Ascending aorta (tissue), 2 donors: Measurements from ENCODE around the gene MYMX. TPM values are rescaled to one million over a fixed set of nuclear protein-coding genes. Genes with fewer than 3 reads are reported as not detected.

ENCODE experiments used
- DNase-seq, 2 donors: peaks; one replicate each; pipeline ENCODE4 v3.0.0-alpha.2; 2019; ENCODE audit warnings: low spot score in 2 of 2
- H3K27ac ChIP-seq, 2 donors: fragments of 200-600 bp; sonication (generic); one replicate each; pipeline ENCODE4 v1.5.1; 2016 to 2017; ENCODE audit warnings: mild to moderate bottlenecking in 1 of 2
- H3K27me3 ChIP-seq: fragments of 200-600 bp; sonication (generic); one replicate; pipeline ENCODE4 v1.5.1; 2017
- H3K36me3 ChIP-seq, 2 donors: fragments of 200-600 bp; sonication (generic); one replicate each; pipeline ENCODE4 v1.5.1; 2016
- H3K4me1 ChIP-seq, 2 donors: fragments of 200-600 bp; sonication (generic); one replicate each; pipeline ENCODE4 v1.5.1; 2016 to 2017; ENCODE audit warnings: mild to moderate bottlenecking in 1 of 2
- H3K4me3 ChIP-seq, 2 donors: fragments of 200-600 bp; sonication (generic); one replicate each; pipeline ENCODE4 v1.5.1; 2016 to 2017; ENCODE audit warnings: mild to moderate bottlenecking in 1 of 2
- H3K9me3 ChIP-seq, 2 donors: fragments of 200-600 bp; sonication (generic); one replicate each; pipeline ENCODE4 v1.5.1; 2016
- intact Hi-C: fragments of 100-400 bp; cut with DNase I; formaldehyde crosslinking; loops from one replicate; pipeline ENCODE4 v1.15.1; 2023
- total RNA-seq: library from RNA; depleted of rRNA; stranded (reverse); fragments of >200 nt; gene quantifications from one replicate; pipeline ENCODE4 v1.1.0, GENCODE V29; 2016
- TF ChIP-seq, protein P1 (sequence below), 3 experiments: fragments of 200-600 bp in 2 of 3; fragments of 450-650 bp in 1 of 3; sonication (generic) in 2 of 3; IDR thresholded peaks; one replicate each; pipeline ENCODE4 v1.5.1; 2016 to 2019; ENCODE audit warnings: antibody characterized with exemption in 3 of 3, mild to moderate bottlenecking in 1 of 3, moderate library complexity in 1 of 3

Gene MYMX
- total RNA-seq, 1 donor from 2014 or later = 13.9 TPM

DNA sequence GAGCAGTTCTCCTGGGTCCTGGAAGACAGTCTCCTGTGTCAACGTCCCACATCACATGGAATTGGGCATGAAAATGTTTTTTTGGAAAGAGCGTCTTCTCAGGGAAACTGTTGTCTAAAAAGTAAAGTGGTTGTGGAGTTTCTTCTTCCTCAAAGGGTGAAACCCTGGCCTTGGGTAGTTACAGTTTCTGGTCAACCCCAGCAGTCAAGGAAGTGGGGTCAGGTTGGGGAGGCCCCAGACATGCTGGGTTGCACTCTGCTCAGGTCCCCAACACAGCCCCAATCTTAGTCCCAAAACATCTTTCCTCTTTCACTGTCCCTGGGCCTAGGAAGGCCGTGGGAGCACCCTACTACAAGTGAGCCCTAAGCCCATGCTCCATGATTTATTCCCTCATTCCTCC lies 49.6 kb downstream of the MYMX start:
- peaks cover 6% of the 10 kb centered on the region for H3K27me3 ChIP-seq
- no peaks in the 10 kb centered on the region for H3K9me3 ChIP-seq
- DNase-seq = no peak
- H3K4me1 ChIP-seq = peaks cover 17 to 29% of the 10 kb centered on the region in 2 donors
- no peak overlapping the region for H3K4me3 ChIP-seq
- no peak overlapping the region for H3K27ac ChIP-seq
- intact Hi-C loops = loop anchor here (5.0 kb wide), 3 partner anchors 46 to 191 kb away; partner anchors contain the start of genes AARS2 and CDC5L
- no peaks in the 10 kb centered on the region for H3K36me3 ChIP-seq
- TF ChIP-seq, protein P1, sequence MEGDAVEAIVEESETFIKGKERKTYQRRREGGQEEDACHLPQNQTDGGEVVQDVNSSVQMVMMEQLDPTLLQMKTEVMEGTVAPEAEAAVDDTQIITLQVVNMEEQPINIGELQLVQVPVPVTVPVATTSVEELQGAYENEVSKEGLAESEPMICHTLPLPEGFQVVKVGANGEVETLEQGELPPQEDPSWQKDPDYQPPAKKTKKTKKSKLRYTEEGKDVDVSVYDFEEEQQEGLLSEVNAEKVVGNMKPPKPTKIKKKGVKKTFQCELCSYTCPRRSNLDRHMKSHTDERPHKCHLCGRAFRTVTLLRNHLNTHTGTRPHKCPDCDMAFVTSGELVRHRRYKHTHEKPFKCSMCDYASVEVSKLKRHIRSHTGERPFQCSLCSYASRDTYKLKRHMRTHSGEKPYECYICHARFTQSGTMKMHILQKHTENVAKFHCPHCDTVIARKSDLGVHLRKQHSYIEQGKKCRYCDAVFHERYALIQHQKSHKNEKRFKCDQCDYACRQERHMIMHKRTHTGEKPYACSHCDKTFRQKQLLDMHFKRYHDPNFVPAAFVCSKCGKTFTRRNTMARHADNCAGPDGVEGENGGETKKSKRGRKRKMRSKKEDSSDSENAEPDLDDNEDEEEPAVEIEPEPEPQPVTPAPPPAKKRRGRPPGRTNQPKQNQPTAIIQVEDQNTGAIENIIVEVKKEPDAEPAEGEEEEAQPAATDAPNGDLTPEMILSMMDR (IDR thresholded peaks at IDR 0.05) = no peak

DNA sequence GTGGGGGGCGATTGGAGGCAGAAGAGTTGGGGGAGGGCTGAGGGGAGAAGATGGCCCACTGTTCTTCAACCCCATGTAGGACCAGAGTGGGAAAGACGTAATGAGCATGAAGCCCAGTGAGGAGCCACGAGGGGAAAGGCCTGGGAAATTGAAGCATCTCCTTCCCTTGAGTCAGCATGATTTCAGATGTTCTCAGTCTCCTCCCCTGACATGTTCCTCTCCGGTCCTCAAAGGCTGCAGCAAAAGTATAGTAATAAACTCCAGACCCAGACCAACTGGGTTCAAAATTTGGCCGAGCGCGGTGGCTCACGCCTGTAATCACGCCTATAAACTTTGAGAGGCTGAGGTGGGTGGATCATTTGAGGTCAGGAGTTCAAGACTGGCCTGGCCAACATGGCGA lies 50.5 kb downstream of the MYMX start:
- H3K4me3 ChIP-seq = no peak overlapping the region
- no peak overlapping the region for H3K27ac ChIP-seq
- DNase-seq = no peak
- intact Hi-C loops = loop anchor here (5.0 kb wide), 3 partner anchors 45 to 190 kb away; partner anchors contain the start of genes AARS2 and CDC5L
- no peaks in the 10 kb centered on the region for H3K36me3 ChIP-seq
- TF ChIP-seq, protein P1 (IDR thresholded peaks at IDR 0.05) = no peak
- H3K27me3 ChIP-seq = peaks cover 9% of the 10 kb centered on the region
- peaks cover 17 to 26% of the 10 kb centered on the region in 2 donors for H3K4me1 ChIP-seq
- no peaks in the 10 kb centered on the region for H3K9me3 ChIP-seq

Other genes with a start within 250 kb of the MYMX start
- 61.8 TPM for gene MRPL14, start 89.5 kb upstream of the MYMX start, total RNA-seq
- gene TMEM63B, start 89.4 kb upstream of the MYMX start, total RNA-seq = 9.6 TPM
- gene CAPN11, start 58.1 kb upstream of the MYMX start, total RNA-seq = 0.43 TPM
- gene SLC29A1, start 6.7 kb downstream of the MYMX start, total RNA-seq = 224 TPM
- 354 TPM for gene HSP90AB1, start 30.2 kb downstream of the MYMX start, total RNA-seq
- 9.9 TPM for gene SLC35B2, start 40.6 kb downstream of the MYMX start, total RNA-seq
- gene NFKBIE, start 48.6 kb downstream of the MYMX start, total RNA-seq = 1.9 TPM
- gene TMEM151B, start 53.5 kb downstream of the MYMX start, total RNA-seq = not detected
- gene AARS2, start 96.4 kb downstream of the MYMX start, total RNA-seq = 4.5 TPM
- gene SPATS1, start 125.7 kb downstream of the MYMX start, total RNA-seq = not detected
- 10.9 TPM for gene CDC5L, start 170.8 kb downstream of the MYMX start, total RNA-seq